GM15510 (cell line): ENCODE measurements around the gene C1orf74.
A peak's percentile ranks its signal among the peaks of the same experiment; 100 is the strongest.

Experiments used
- POLR2A ChIP-seq: IDR thresholded peaks from 3 replicates; pipeline ENCODE4 v1.6.1; 2011; ENCODE audit warnings: borderline replicate concordance; ENCODE audit not compliant: insufficient read length; ENCODE audit errors: extremely low read depth

C1orf74 gene

GRCh38 chr1:209790286-209791193, 6.2 kb upstream of the C1orf74 start:
- no peak for TF ChIP-seq POLR2A

- TF ChIP-seq POLR2A, result no peak
Measured at GRCh38 chr1:209789245-209789644, 4.9 kb upstream of the C1orf74 start.

DNA sequence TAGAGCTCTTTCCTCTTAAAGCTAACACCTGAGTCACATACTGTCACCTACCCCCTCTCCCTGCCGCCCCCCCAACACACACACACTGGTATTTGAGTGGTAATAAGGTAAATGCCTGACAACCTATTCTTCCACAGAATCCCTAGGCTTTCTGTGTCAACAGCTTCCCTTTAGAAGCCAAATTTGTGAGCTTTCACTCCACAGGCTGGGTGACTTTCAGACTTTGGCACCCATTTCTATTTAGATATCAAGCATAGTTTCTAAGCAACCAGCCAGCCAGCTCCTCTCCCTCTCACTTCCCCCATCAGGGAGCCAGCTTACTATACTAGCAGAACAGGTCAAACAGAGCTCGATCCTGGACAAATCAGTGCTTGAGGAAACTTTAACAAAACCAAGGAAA, 3.2 kb upstream of the C1orf74 start:
- TF ChIP-seq POLR2A, result no peak

DNA sequence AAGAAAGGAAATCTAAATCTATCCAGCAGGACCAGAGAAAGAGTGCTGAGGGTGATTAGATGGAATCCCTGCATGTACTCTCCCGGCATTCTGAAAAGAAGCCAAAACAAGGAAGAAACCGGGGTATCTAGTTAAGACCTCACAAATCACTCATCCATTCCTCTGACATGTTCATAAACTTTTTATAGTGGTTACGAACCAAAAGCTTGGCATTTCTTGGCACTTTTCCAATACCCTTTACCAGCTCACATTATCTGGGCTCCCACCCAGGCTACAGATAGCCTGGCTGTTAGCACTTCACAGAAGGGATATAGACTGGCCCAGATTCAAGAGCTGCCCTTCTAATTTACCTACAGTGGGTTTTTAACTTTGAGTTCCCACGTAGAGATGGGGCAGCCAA, 1.8 kb upstream of the C1orf74 start:
- no peak for TF ChIP-seq POLR2A

- TF ChIP-seq POLR2A, result no peak
Measured at GRCh38 chr1:209785592-209785991, 1.2 kb upstream of the C1orf74 start.

DNA sequence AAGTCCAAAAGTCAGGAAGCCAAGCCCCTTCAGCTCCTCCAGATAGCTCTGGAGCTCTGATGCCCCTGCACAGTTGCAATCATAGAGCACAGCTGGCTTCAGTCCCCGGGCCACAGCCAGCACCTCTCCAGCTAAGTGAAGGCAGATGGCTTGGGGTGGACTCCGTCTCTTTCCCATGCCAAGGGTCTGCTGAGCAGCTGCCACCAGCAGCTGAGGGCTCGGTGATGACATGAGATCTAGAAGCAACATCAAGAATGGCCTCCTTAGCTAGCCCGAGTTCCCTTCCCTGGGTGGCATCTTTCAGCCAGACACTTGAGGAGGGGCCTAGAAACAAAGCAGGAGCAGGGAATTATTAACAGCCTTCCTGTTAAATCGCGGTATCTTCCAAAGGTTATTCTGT, 973 bp downstream of the C1orf74 start:
- TF ChIP-seq POLR2A, result no peak

- no peak for TF ChIP-seq POLR2A
Measured at GRCh38 chr1:209780268-209780667, 4.1 kb downstream of the C1orf74 start.

DNA sequence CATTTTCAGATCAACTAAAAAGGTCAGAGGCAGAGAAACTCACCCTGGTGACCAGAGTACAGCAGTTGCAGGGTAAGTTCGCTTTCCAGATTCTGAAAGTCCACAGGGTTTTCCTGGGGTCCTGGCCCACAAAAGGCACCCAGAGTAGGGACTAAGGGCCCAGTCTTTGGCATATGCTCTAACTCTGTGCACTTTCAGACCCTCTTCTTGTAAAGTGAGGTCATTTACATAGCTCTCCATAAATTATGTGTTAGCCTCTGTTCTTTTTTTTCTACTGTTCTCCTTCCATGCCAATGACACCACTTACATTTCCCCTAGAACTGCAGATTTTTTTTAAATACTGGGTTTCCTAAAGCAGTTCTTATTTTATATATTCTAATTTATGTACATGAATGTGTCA, 6.3 kb downstream of the C1orf74 start:
- no peak for TF ChIP-seq POLR2A

DNA sequence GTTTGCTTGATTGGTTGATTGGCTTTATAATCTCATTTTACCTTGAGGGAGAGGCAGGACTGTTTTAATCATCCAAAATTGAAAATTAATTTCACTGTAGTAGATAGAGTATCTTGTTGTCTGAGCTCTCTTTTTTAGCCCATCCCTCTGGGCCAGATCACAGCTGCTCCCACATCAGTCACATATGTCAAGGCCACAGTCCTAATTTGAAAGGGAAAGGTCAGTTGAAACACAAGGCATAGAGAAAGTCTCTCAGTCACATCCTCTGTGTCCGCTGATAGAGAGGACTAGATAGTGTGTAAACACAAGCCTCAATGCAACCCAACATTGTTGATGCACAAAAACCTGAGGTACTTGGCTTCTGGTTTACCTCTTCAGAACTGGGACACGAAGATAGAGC, 6.8 kb downstream of the C1orf74 start:
- no peak for TF ChIP-seq POLR2A

GRCh38 chr1:209775678-209776077, 8.7 kb downstream of the C1orf74 start:
- TF ChIP-seq POLR2A, result no peak

DNA sequence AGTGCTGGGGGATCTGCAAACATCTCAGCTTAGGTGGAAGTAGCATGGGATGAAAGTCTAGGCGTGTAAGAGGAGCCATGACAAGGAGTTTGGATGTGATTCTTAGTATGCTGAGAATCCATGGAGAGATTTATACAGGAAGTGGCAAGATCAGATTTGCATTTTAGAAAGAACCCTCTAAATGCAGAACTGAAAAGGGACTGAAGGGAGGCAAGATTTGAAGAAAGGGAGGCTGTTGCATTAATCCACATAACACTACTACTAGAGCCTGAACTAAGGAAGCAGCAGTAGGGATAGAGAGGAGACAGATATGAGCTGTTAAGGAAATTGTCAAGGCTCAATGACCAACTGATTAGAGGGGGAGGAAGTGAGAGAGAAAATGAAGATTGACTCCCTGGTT, 9.8 kb downstream of the C1orf74 start:
- no peak for TF ChIP-seq POLR2A

- no peak for TF ChIP-seq POLR2A
Measured at GRCh38 chr1:209772126-209772525, 12.2 kb downstream of the C1orf74 start.

DNA sequence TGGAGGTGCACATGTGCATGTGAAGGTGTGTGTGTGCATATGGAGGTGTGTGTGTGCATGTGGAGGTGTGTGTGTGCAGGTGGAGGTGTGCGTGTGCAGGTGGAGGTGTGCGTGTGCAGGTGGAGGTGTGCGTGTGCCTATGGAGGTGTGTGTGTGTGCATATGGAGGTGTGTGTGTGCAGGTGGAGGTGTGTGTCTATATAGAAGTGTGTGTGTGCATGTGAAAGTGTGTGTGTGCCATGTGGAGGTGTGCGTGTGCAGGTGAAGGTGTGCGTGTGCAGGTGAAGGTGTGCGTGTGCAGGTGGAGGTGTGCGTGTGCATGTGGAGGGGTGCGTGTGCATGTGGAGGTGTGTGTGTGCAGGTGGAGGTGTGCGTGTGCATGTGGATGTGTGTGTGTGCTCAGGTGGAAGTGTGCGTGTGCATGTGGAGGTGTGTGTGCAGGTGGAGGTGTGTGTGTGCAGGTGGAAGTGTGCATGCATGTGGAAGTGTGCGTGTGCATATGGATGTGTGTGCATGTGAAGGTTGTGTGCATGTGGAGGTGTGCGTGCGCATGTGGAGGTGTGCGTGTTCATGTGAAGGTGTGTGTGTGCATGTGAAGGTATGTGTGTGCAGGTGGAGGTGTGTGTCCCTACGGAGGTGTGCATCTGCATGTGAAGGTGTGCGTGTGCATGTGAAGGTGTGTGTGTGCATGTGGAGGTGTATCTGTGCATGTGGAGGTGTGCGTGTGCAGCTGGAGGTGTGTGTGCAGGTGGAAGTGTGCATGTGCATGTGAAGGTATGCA, 13.5 kb downstream of the C1orf74 start:
- peak; percentile 28 for TF ChIP-seq POLR2A

DNA sequence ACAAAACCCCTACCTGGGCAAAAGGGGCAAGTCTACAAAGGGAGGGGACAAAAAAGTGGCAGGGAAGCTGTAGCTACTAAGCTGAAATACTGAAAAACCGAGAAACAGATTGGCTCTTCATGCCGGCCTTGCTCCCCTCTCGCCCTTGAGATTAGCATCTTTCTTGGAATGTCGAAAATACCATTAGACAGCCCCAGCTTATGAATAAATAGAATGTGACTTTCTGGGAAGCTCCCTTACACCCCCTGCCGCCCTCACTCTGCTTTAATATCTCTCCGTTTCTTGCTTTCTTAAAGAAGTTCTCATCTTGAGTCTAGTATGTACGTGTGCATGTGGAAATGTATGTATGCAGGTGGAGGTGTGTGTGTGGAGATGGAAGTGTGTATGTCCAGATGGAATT, 14.4 kb downstream of the C1orf74 start:
- TF ChIP-seq POLR2A, result no peak

DNA sequence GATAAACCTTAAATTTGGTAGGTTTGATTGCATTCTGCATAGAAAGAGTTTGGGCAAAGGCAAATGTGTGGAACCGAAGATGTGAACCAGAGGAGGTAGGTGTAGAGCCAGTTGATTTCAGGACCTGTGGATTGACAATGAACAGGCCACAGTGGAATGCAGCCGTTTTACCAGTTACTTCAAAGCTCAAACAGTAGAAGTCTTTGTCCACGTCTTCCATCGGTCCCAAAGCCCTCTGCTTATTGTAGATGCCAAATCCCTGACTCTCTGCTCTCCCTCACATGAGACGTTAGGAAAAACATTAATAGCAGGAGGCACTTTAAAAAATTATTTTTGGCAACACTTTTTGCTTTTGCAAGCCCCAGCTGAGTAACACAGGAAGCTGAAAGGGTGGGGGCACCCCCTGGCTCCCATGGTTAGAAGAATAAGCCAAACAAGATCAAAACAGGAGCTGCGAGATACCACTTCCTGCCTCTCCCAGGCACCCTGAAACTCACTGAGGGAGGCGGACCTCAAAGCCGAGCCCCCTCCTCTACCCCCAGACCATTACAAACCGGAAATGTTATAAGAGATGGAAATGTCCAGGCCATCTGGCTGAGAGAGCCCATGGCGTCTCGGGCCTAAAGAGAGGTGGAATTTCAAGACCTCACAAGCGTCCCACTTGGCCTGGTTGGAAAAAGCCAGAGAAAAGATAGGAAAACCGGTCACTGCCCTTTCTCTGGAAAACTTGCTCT, 15.0 kb downstream of the C1orf74 start:
- no peak for TF ChIP-seq POLR2A
